ENCODE data around the gene STK10. TPM values are rescaled to one million over a fixed set of nuclear protein-coding genes. Genes with fewer than 3 reads are reported as not detected.

The STK10 gene
- total and polyA plus RNA-seq, 11 donors = 5.5 to 52.9 (median 10.2) TPM

- H3K9me3 ChIP-seq = no peaks in the 10 kb centered on the region
- no peaks in the 10 kb centered on the region for H3K36me3 ChIP-seq
- no peak overlapping the region for H3K4me3 ChIP-seq
- intact Hi-C loops (cut with DNase I) = loop anchor here in 9 of 10 donors (5.0 to 10.0 kb wide), 7 partner anchors 38 to 178 kb away; partner anchors contain the start of gene STK10 (in 1 of the 9)
- ATAC-seq = no peak
- no peak for TF ChIP-seq CTCF (IDR thresholded peaks at IDR 0.05)
- TF ChIP-seq POLR2A (IDR thresholded peaks at IDR 0.05) = no peak
- peaks cover 0 to 33% (median 20%) of the 10 kb centered on the region in 12 donors for H3K4me1 ChIP-seq
- no peaks in the 10 kb centered on the region for H3K27me3 ChIP-seq
- H3K27ac ChIP-seq = no peak overlapping the region
- WGBS, 4 donors = 61 to 68% (median 66%) methylated on average over 5 of the region's 5 CpGs
- DNase-seq = no peak
Measured at GRCh38 chr5:172009536-172010270, 178.3 kb downstream of the STK10 start.

GRCh38 chr5:172008689-172009141 is 179.3 kb downstream of the STK10 start:
- no peak overlapping the region for H3K27ac ChIP-seq
- intact Hi-C loops (cut with DNase I) = loop anchor here in 9 of 10 donors (5.0 to 10.0 kb wide), 7 partner anchors 39 to 179 kb away; partner anchors contain the start of gene STK10 (in 1 of the 9)
- DNase-seq (no peak), ATAC-seq (no peak)
- no peaks in the 10 kb centered on the region for H3K9me3 ChIP-seq
- peaks cover 0 to 42% (median 29%) of the 10 kb centered on the region in 12 donors for H3K4me1 ChIP-seq
- no peak overlapping the region for H3K4me3 ChIP-seq
- WGBS, 4 donors = 35 to 41% (median 36%) methylated on average over 6 of the region's 6 CpGs
- no peaks in the 10 kb centered on the region for H3K27me3 ChIP-seq
- no peak for TF ChIP-seq CTCF (IDR thresholded peaks at IDR 0.05)
- TF ChIP-seq POLR2A (IDR thresholded peaks at IDR 0.05) = no peak
- H3K36me3 ChIP-seq = no peaks in the 10 kb centered on the region

GRCh38 chr5:172008111-172008455 is 179.9 kb downstream of the STK10 start:
- 42 to 58% (median 46%) methylated on average over 3 of the region's 3 CpGs for WGBS, 4 donors
- Histone ChIP-seq H3K27ac (no peak overlapping the region), H3K27me3 (no peaks in the 10 kb centered on the region), H3K36me3 (no peaks in the 10 kb centered on the region), H3K9me3 (no peaks in the 10 kb centered on the region), H3K4me1 (peaks cover 4 to 49% (median 35%) of the 10 kb centered on the region in 12 donors), H3K4me3 (peak overlapping the region in 1 of 12 donors; percentile 88)
- intact Hi-C loops (cut with DNase I) = loop anchor here in 9 of 10 donors (5.0 to 10.0 kb wide), 7 partner anchors 39 to 179 kb away; partner anchors contain the start of gene STK10 (in 1 of the 9)
- no peak for DNase-seq
- ATAC-seq = no peak
- TF ChIP-seq CTCF (IDR thresholded peaks at IDR 0.05) (no peak), POLR2A (IDR thresholded peaks at IDR 0.05) (no peak)
